Right atrium auricular region (tissue), 2 donors: Measurements from ENCODE around the gene AP4B1. TPM values are rescaled to one million over a fixed set of nuclear protein-coding genes. Genes with fewer than 3 reads are reported as not detected.

Source experiments
- DNase-seq: peaks from one replicate; pipeline ENCODE4 v3.0.0-alpha.2; 2019; ENCODE audit warnings: low spot score
- H3K27ac ChIP-seq, 2 donors: fragments of 200-600 bp; sonication (generic); 1 replicate in 1 of 2; 2 replicates in 1 of 2; pipeline ENCODE4 v1.5.1; 2016 to 2019
- H3K27me3 ChIP-seq, 2 donors: fragments of 200-600 bp; sonication (generic); one replicate each; pipeline versions ENCODE4 v1.5.1 to v1.6.0; 2017 to 2019
- H3K36me3 ChIP-seq: fragments of 200-600 bp; sonication (generic); one replicate; pipeline ENCODE4 v1.5.1; 2016
- H3K4me1 ChIP-seq, 2 donors: fragments of 200-600 bp; sonication (generic); one replicate each; pipeline versions ENCODE4 v1.5.1 to v1.6.0; 2017 to 2019
- H3K4me3 ChIP-seq, 2 donors: fragments of 200-600 bp; sonication (generic); 1 replicate in 1 of 2; 2 replicates in 1 of 2; pipeline ENCODE4 v1.5.1; 2017 to 2019; ENCODE audit warnings: mild to moderate bottlenecking in 1 of 2, moderate library complexity in 1 of 2
- H3K9me3 ChIP-seq, 2 donors: fragments of 200-600 bp; sonication (generic); one replicate each; pipeline ENCODE4 v1.5.1; 2019
- CTCF ChIP-seq, 2 donors: fragments of 200-600 bp; sonication (generic); IDR thresholded peaks; one replicate each; pipeline ENCODE4 v1.5.1; 2019; ENCODE audit warnings: antibody characterized with exemption in 2 of 2
- total RNA-seq, 2 donors: library from RNA; depleted of rRNA; stranded (reverse); fragments of >200 nt; gene quantifications; one replicate each; pipeline ENCODE4 v1.1.0, GENCODE V29; 2016

AP4B1 gene
- total RNA-seq, 2 donors from 2014 or later = 8.3 to 9.6 TPM

- Histone ChIP-seq H3K27ac (no peak overlapping the region), H3K4me1 (peaks cover 0 to 63% of the 10 kb centered on the region in 2 donors), H3K36me3 (no peaks in the 10 kb centered on the region), H3K9me3 (no peaks in the 10 kb centered on the region), H3K4me3 (no peak overlapping the region), H3K27me3 (no peaks in the 10 kb centered on the region)
- TF ChIP-seq CTCF (IDR thresholded peaks at IDR 0.05) = no peak
- no peak for DNase-seq
Measured at GRCh38 chr1:113935176-113935575, 30.6 kb upstream of the AP4B1 start.

- H3K27ac ChIP-seq = no peak overlapping the region
- no peaks in the 10 kb centered on the region for H3K9me3 ChIP-seq
- H3K4me3 ChIP-seq = no peak overlapping the region
- H3K36me3 ChIP-seq = no peaks in the 10 kb centered on the region
- no peak for DNase-seq
- peaks cover 0 to 58% of the 10 kb centered on the region in 2 donors for H3K4me1 ChIP-seq
- no peak for TF ChIP-seq CTCF (IDR thresholded peaks at IDR 0.05)
- H3K27me3 ChIP-seq = no peaks in the 10 kb centered on the region
Measured at GRCh38 chr1:113934511-113935055, 30.0 kb upstream of the AP4B1 start.

GRCh38 chr1:113934006-113934405 lies 29.4 kb upstream of the AP4B1 start:
- DNase-seq = no peak
- no peaks in the 10 kb centered on the region for H3K27me3 ChIP-seq
- no peaks in the 10 kb centered on the region for H3K36me3 ChIP-seq
- peaks cover 0 to 58% of the 10 kb centered on the region in 2 donors for H3K4me1 ChIP-seq
- H3K4me3 ChIP-seq = no peak overlapping the region
- TF ChIP-seq CTCF (IDR thresholded peaks at IDR 0.05) = no peak
- no peak overlapping the region for H3K27ac ChIP-seq
- H3K9me3 ChIP-seq = no peaks in the 10 kb centered on the region

DNA sequence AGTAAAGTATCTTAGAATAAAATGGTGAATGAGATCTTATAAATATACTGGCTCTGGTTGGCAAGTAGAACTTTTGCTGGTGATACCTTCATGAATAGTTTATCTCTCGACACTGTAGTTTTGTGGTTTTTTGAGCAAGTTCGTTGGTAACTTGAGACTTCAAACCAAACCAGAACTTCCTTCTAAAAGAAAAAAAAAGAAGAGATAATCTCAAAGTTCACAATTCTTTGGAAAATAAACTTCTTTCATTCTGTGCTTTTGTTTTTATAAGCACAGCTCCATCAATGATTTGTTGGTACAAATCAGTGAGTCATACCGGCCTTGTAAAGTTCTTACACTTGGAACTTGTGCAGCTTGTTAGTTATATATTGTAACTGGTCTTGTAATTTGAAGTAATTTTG lies 26.9 kb upstream of the AP4B1 start:
- Histone ChIP-seq H3K9me3 (no peaks in the 10 kb centered on the region), H3K4me1 (peaks cover 0 to 57% of the 10 kb centered on the region in 2 donors), H3K36me3 (no peaks in the 10 kb centered on the region), H3K27me3 (no peaks in the 10 kb centered on the region), H3K4me3 (peak overlapping the region; percentile 79 to 85), H3K27ac (peak overlapping the region; percentile 92 to 97)
- no peak for DNase-seq
- no peak for TF ChIP-seq CTCF (IDR thresholded peaks at IDR 0.05)

DNA sequence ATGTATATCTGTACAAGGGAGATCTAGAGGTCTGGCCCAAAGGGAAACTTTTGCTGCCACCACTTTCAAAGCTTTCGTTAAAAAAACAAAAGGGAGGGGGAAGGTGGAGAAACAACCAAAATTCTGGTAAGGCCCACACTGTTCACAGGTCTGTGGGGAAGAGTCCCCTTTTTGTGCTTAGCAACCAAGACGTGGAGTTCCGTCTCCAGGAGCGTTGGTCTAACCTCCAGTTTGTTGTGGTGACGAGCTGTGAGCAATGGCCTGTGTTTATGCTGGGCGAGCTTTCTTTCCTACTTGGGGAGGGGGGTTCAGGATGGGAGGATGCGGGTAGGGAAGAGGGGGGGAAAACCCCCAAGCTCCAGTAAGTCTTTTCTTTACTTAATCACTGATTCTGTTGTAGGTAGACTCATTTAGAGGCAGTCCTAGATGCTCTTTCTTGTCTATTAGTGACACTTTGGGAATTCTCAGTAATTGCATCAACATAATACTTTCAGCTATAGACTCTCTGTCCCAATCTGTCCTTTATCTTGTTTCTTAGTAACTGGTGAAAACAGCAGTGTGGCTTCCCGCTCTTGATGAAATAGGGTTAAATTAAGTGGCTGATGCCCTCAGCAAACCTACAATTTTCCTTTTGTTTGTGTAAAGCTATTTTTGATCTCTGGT lies 26.0 kb upstream of the AP4B1 start:
- H3K4me1 ChIP-seq = peaks cover 0 to 50% of the 10 kb centered on the region in 2 donors
- no peak for DNase-seq
- peak overlapping the region; percentile 79 to 85 for H3K4me3 ChIP-seq
- no peaks in the 10 kb centered on the region for H3K36me3 ChIP-seq
- H3K27me3 ChIP-seq = no peaks in the 10 kb centered on the region
- no peak for TF ChIP-seq CTCF (IDR thresholded peaks at IDR 0.05)
- peak overlapping the region; percentile 92 to 97 for H3K27ac ChIP-seq
- no peaks in the 10 kb centered on the region for H3K9me3 ChIP-seq
